Upper lobe of left lung (tissue), 6 donors: ENCODE data around the gene RNU1-4. TPM values are rescaled to one million over a fixed set of nuclear protein-coding genes. Genes with fewer than 3 reads are reported as not detected.
"Not testable (repeated sequence)": the region's sequence is repeated elsewhere in the genome, so short reads cannot be mapped to it uniquely, and the experiment has no call there.

Experiments
- ATAC-seq, 2 donors: fragments of 200-7000 bp; cut with Tn5 transposase; one replicate each; pipeline ENCODE4 v1.9.1; 2022; ENCODE audit warnings: mild to moderate bottlenecking in 2 of 2, moderate library complexity in 2 of 2; ENCODE audit not compliant: low FRiP score in 2 of 2
- DNase-seq, 2 donors: peaks; one replicate each; pipeline ENCODE4 v3.0.0-alpha.2; 2019 to 2020
- H3K27ac ChIP-seq, 4 donors: fragments of 200-600 bp; sonication (generic); one replicate each; pipeline ENCODE4 v1.5.1; 2016 to 2019
- H3K27me3 ChIP-seq, 4 donors: fragments of 200-600 bp; sonication (generic); one replicate each; pipeline ENCODE4 v1.5.1; 2017 to 2019
- H3K36me3 ChIP-seq, 4 donors: fragments of 200-600 bp; sonication (generic); one replicate each; pipeline ENCODE4 v1.5.1; 2016 to 2019
- H3K4me1 ChIP-seq, 4 donors: fragments of 200-600 bp; sonication (generic); one replicate each; pipeline ENCODE4 v1.5.1; 2018 to 2019
- H3K4me3 ChIP-seq, 4 donors: fragments of 200-600 bp; sonication (generic); one replicate each; pipeline ENCODE4 v1.5.1; 2017 to 2019; ENCODE audit warnings: mild to moderate bottlenecking in 2 of 4, moderate library complexity in 1 of 4
- H3K9me3 ChIP-seq, 4 donors: fragments of 200-600 bp; sonication (generic); one replicate each; pipeline ENCODE4 v1.5.1; 2018 to 2019
- WGBS, 2 donors: methylation state at CpG; one replicate each; pipeline ENCODE4 v1.1.5; 2017 to 2018; 5-methylcytosine and 5-hydroxymethylcytosine counted together
- small RNA-seq, 4 donors: library from RNA; depleted of rRNA; stranded (forward); fragments of <200 nt; gene quantifications; one replicate each; pipeline ENCODE3, GENCODE V24; 2016
- total RNA-seq, 6 donors: library from RNA; depleted of rRNA in 4 of 6; stranded (reverse); fragments of >200 nt in 4 of 6; gene quantifications; one replicate each; pipeline versions ENCODE4 v1.1.0 to v1.2.1, GENCODE V29; 2016 to 2021
- donor health status: DM: no; HTN: no; CAD: no; lungs with moderate emphysema.
- donor health status: DM: no; HTN: yes; CAD: no; lungs with severe emphysema.

Gene RNU1-4
- total RNA-seq, 6 donors from 2014 or later: under 0.01 to 14,413 (median 1,360) TPM

DNA sequence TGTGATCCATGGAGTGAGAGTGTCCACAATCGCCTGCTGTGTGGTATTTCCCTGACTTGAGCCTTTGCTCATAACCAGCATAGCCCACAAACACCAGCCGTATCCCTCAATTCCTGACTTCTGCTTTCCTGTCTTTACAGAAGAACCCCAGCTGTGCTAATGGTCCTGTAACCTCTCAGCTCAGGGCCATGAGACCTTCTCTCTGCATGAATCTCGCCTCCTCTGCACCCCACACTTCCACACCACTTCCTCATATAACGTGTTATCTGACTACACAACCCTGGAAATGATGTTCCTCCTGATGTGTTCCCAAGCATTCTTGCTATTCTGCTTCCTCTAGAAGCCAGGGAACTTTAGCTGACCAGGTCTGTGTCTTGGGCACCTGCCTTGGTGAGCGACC is 41.3 kb downstream of the RNU1-4 start:
- not testable (repeated sequence) for H3K27ac ChIP-seq, H3K9me3 ChIP-seq, H3K27me3 ChIP-seq, H3K4me1 ChIP-seq, H3K36me3 ChIP-seq, H3K4me3 ChIP-seq, DNase-seq
- peak in 1 of 2 donors; percentile 25 for ATAC-seq
- 64 to 69% methylated on average over 4 to 5 of the region's 5 CpGs for WGBS, 2 donors

DNA sequence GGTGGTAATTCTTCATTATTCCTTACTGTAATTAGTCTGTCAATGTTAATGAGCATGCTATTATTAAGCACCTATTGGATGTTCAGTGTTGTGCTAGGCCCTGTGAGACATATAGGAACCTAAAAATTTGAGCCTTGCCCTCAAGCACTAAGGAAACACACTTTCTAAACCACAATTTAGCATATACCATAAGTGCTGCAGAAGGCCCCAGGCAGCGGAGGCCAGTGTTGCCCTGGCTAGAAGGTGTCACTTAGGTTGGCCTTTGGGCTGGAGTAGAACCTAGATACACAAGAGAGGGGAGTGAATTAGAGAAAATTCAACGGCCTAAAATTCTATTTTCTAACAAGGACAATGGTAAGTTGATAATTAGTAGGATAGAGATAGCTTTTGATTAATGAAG is 44.6 kb downstream of the RNU1-4 start:
- not testable (repeated sequence) for H3K9me3 ChIP-seq, ATAC-seq, H3K36me3 ChIP-seq, H3K4me1 ChIP-seq, DNase-seq, H3K27ac ChIP-seq, H3K27me3 ChIP-seq, H3K4me3 ChIP-seq
- WGBS, 2 donors: no CpG with 5 or more reads among the region's 2 CpGs

DNA sequence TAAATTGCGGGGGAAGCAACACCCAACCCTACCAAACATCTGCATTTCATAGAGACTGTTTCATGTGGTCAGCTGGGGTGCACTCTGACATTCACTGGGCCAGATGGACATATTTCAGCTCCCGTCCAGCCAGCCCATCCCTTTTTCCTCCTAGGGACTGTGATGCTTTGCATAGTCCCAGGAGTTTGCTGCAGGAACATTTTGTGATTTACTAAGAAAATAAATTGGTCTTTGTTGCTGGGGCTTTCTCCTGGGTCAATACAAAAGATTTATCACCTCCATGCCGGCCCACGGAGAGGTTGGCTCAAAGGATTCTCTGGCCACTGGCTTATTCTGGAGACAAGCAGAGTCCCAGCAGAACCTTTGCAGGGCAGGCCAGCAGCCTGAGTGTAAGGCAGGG is 46.0 kb downstream of the RNU1-4 start:
- not testable (repeated sequence) for H3K4me3 ChIP-seq, DNase-seq, H3K9me3 ChIP-seq, H3K4me1 ChIP-seq, H3K27ac ChIP-seq, H3K36me3 ChIP-seq, H3K27me3 ChIP-seq
- WGBS, 2 donors: 73 to 75% methylated on average over 4 of the region's 4 CpGs
- peak; percentile 8 to 60 for ATAC-seq

DNA sequence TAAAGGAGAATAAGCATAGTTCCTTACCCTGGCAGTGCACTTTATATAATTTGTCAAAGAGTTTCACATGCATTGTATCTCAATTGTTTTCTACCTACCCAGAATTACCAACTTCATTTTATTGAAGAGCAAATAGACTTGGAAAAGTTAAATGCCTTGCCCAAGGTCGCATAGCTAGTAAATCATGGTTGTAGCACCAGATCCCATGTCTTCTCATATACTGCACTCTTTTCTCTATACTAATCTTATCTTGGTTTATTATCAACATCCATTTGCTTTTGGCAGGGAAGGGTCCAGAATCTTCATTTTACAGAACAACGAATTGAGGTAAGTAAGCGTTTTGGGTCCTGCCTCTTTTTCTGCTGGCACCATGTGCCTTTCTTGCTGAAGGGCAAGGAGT is 46.9 kb downstream of the RNU1-4 start:
- not testable (repeated sequence) for H3K4me1 ChIP-seq, DNase-seq, H3K27ac ChIP-seq, H3K27me3 ChIP-seq, H3K9me3 ChIP-seq, H3K36me3 ChIP-seq, H3K4me3 ChIP-seq, ATAC-seq
- WGBS, 2 donors: 95 to 97% methylated on average over 2 to 3 of the region's 3 CpGs

DNA sequence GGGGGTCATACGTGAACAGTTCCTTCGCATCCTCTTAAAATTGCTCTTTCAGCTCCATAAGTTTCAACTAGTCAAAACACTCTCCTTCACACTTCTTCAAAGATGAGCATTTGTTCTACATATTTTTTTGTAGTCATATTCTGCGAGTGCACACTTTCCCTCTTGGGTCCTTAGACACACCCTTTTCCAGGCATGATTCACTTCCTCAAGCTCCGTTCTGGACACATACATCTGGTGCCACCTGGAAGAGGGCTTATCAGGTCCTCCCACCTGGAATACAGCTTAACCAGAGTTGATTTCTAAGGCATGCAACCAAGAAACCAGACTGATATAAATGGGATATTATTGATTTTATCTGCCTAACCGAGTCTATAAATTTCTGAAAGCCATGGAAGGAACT is 47.4 kb downstream of the RNU1-4 start:
- H3K27ac ChIP-seq, DNase-seq, H3K9me3 ChIP-seq, H3K4me1 ChIP-seq, ATAC-seq, H3K36me3 ChIP-seq, H3K4me3 ChIP-seq, H3K27me3 ChIP-seq: not testable (repeated sequence)
- WGBS, 2 donors: 48 to 50% methylated on average over 3 of the region's 5 CpGs

Small RNAs within 50 kb of the gene (small RNA-seq; reads per million reads assigned to genes)
- 0 reads per million in 4 donors for gene RNU1-4

Other genes with a start within 250 kb of the RNU1-4 start
- gene RNU1-1, start 226.2 kb upstream of the RNU1-4 start, total RNA-seq: over 10,000 TPM in 1 of 6 donors, 1,000 to 10,000 TPM in 2, under 1 TPM in 3; under 0.01 to 14,413 (median 1,360) TPM
- 10 to 100 TPM; 31.6 to 81.7 (median 34.3) TPM for gene NBPF1, start 127.0 kb upstream of the RNU1-4 start, total RNA-seq
- gene RNU1-3, start 73.6 kb upstream of the RNU1-4 start, total RNA-seq: over 10,000 TPM in 1 of 6 donors, 1,000 to 10,000 TPM in 2, under 1 TPM in 3; under 0.01 to 14,413 (median 1,360) TPM
- gene RNU1-2, start 155.5 kb downstream of the RNU1-4 start, total RNA-seq: over 10,000 TPM in 1 of 6 donors, 1,000 to 10,000 TPM in 2, under 1 TPM in 3; under 0.01 to 14,413 (median 1,360) TPM
- 100 to 1,000 TPM in 2 of 6 donors, 10 to 100 TPM in 4; 21.0 to 184 (median 48.9) TPM for gene CROCC, start 181.4 kb downstream of the RNU1-4 start, total RNA-seq
- 10 to 100 TPM in 2 of 6 donors, 1 to 10 TPM in 4; 2.1 to 21.7 (median 7.2) TPM for gene MFAP2, start 240.1 kb downstream of the RNU1-4 start, total RNA-seq